Fibroblast of skin of back (primary cell): ENCODE results near the gene RGS1.

Source experiments
- DNase-seq: peaks from one replicate; pipeline ENCODE4 v3.0.0-alpha.2; 2013

Gene RGS1

DNA sequence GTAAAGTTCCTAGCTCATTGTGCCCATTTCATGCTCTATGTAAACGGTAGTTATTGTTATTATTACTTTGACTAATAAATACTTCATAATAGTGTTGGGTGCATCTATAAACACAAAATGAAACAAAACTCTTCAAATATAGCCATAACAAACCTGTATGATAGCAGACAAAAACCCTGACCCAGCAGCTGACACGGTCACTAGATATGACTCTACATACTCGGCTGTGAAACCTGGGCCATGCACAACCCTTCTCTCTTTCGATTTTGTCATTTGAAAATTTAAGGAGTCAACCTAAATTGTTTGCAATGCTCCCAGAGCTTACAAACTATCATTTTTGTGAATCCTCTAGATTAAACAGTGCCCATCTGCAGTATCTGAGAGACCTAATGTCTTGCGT lies 52.3 kb downstream of the RGS1 start:
- no peak for DNase-seq

DNA sequence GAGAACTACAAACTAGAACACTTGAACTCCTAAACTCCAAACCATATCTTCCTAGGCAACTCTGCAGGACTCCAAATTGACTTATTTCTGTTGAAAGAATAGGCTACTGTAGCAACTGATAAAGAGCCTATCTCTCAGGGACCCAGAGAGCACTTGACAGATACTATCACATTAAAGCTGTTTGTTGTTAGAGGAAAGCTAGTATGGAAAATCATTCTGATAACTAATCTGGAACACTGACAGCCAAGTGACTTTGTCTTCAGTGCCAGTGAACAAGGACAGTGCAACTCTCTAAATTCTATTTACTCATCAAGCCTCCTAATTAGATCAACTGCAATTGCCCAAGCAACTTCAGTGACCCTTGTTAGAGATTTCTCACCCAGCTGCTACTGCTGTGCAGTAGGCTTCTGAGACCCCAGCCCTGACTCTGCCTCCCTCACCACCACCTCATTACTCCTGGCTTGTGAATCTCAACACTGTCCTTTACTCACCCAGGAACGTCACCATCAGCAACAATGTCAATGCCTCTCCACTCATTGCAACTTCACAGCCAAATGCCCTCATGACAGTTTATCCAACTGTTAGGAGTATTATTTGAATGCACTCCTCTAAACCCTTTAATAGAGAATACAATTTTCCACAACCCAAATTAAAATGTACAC lies 53.0 kb downstream of the RGS1 start:
- no peak for DNase-seq

DNA sequence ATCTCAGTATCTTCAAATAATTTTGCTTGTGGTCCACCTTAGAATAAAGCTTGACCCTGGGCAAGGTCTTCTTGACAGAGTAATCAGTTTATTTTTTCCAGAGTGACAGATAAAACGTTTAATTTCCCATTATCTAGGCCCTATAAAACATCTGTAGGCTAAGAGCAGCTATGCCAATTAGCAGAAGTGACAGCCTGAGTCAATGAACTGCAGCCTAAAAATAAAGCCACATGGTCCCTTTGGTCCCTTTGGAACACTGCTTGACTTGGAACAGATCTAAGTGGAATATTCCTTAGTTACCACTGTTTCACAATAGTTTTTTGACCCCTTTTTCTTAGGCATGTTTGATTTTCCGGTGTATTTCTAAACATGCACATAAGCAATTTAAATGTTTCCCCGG lies 54.0 kb downstream of the RGS1 start:
- no peak for DNase-seq
